K562 (cell line): ENCODE results near the gene SNTG2. TPM values are rescaled to one million over a fixed set of nuclear protein-coding genes. Genes with fewer than 3 reads are reported as not detected.

Experiments
- ATAC-seq: fragments of 200-7000 bp; cut with Tn5 transposase; 3 replicates; pipeline ENCODE4 v1.9.1; 2020; ENCODE audit warnings: moderate library complexity
- BruUV-seq: library from RNA; stranded (reverse); fragments of 400-500 nt; replicated peaks from 2 replicates; lab custom pipeline; 2021; lab: Mats Ljungman, UMichigan
- CTCF ChIA-PET: fragments of 300-600 bp; formaldehyde crosslinking; extraction: SDS; loops from one replicate; lab custom pipeline; 2021; ENCODE audit warnings: low intra/inter-chr PET ratio; lab: Yijun Ruan, JAX
- POLR2A ChIA-PET: fragments of 300-600, 350-650 bp; sonication (Branson Sonifier 250); formaldehyde crosslinking; extraction: SDS; loops from one replicate; lab custom pipeline; 2021; ENCODE audit warnings: antibody characterized with exemption, inconsistent platforms; lab: Yijun Ruan, JAX
- DNase-seq, 4 experiments: peaks; one replicate each; pipeline versions ENCODE4 v3.0.0 to v3.0.0-alpha.2; 2011 to 2018; ENCODE audit warnings: low spot score in 3 of 4, mixed read lengths in 3 of 4; ENCODE audit errors: extremely low read depth in 1 of 4
- FAIRE-seq: peaks from 2 replicates; lab custom pipeline; 2011; peaks lifted over from hg19 to GRCh38; lab: Jason Lieb, UNC
- H2AFZ ChIP-seq: 2 replicates; pipeline ENCODE4 v1.6.0; 2011; ENCODE audit warnings: low read depth, low read length, control low read depth, inconsistent platforms
- H3K27ac ChIP-seq: fragments of 200-600 bp; 3 replicates; pipeline ENCODE4 v1.8.0; 2011; ENCODE audit warnings: low read depth, mild to moderate bottlenecking, control low read depth, inconsistent platforms, low read length, moderate library complexity, mixed read lengths; ENCODE audit errors: extremely low read depth
- H3K27me3 ChIP-seq, 2 experiments: fragments of 300-600 bp in 1 of 2; 2 replicates in 1 of 2; 3 replicates in 1 of 2; pipeline versions ENCODE4 v1.6.0 to v1.8.0; 2011; ENCODE audit warnings: inconsistent platforms in 2 of 2, low read length in 2 of 2, mild to moderate bottlenecking in 1 of 2, mixed read lengths in 1 of 2, moderate library complexity in 1 of 2; ENCODE audit not compliant: control insufficient read depth in 2 of 2, insufficient read depth in 2 of 2
- H3K36me3 ChIP-seq: fragments of 300-600 bp; 3 replicates; pipeline ENCODE4 v1.8.0; 2011; ENCODE audit warnings: mild to moderate bottlenecking, low read length, inconsistent platforms; ENCODE audit not compliant: control insufficient read depth, insufficient read depth
- H3K4me1 ChIP-seq, 2 experiments: fragments of 200-600 bp in 1 of 2; replicated peaks in 1 of 2; 2 replicates in 1 of 2; 3 replicates in 1 of 2; pipeline versions ENCODE4 v1.5.1 to v1.8.0; 2011; ENCODE audit warnings: inconsistent platforms in 2 of 2, low read length in 2 of 2, mild to moderate bottlenecking in 1 of 2, mixed read lengths in 1 of 2, moderate library complexity in 1 of 2; ENCODE audit not compliant: control insufficient read depth in 2 of 2, insufficient read depth in 2 of 2
- H3K4me2 ChIP-seq: 2 replicates; pipeline ENCODE4 v1.6.1; 2011; ENCODE audit warnings: low read length, control low read depth, inconsistent platforms, mixed read lengths; ENCODE audit not compliant: insufficient read depth
- H3K4me3 ChIP-seq: fragments of 200-600 bp; sonication (generic), shearing (Covaris generic); 2 replicates; pipeline ENCODE4 v1.5.1; 2016; ENCODE audit warnings: control low read depth, inconsistent platforms
- H3K79me2 ChIP-seq: fragments of 200-600 bp; 3 replicates; pipeline ENCODE4 v1.8.0; 2011; ENCODE audit warnings: low read length, inconsistent platforms; ENCODE audit not compliant: control insufficient read depth, insufficient read depth
- H3K9ac ChIP-seq, 2 experiments: 2 replicates each; pipeline versions ENCODE4 v1.6.0 to v1.6.1; 2011; ENCODE audit warnings: low read depth in 2 of 2, low read length in 2 of 2, control low read depth in 1 of 2, inconsistent platforms in 1 of 2, mild to moderate bottlenecking in 1 of 2, mixed read lengths in 1 of 2; ENCODE audit not compliant: insufficient read depth in 1 of 2
- H3K9me1 ChIP-seq: one replicate; pipeline ENCODE4 v1.6.0; 2011; ENCODE audit warnings: inconsistent platforms, mild to moderate bottlenecking, low read length, moderate library complexity; ENCODE audit not compliant: control insufficient read depth, insufficient read depth
- H3K9me3 ChIP-seq: replicated peaks from 2 replicates; pipeline ENCODE4 v1.5.1; 2011; ENCODE audit warnings: low read depth, low read length, inconsistent platforms; ENCODE audit not compliant: control insufficient read depth, insufficient read depth
- H4K20me1 ChIP-seq: replicated peaks from 2 replicates; pipeline ENCODE4 v1.6.1; 2011; ENCODE audit warnings: low read length, inconsistent platforms, mixed read lengths; ENCODE audit not compliant: control insufficient read depth, insufficient read depth
- CBX5 ChIP-seq: IDR thresholded peaks from 2 replicates; pipeline ENCODE4 v1.6.1; 2014; ENCODE audit warnings: low read depth, borderline replicate concordance
- E2F5 ChIP-seq: sonication (generic); formaldehyde crosslinking; IDR thresholded peaks from 2 replicates; pipeline ENCODE4 v1.8.0; 2022; ENCODE audit warnings: mild to moderate bottlenecking, missing genetic modification reagents
- RBM14 ChIP-seq: fragments of 200-400 bp; formaldehyde crosslinking; IDR thresholded peaks from 2 replicates; pipeline ENCODE4 v1.6.1; 2018; ENCODE audit warnings: low read depth, mild to moderate bottlenecking, low read length, moderate library complexity, borderline replicate concordance; ENCODE audit not compliant: insufficient read depth
- SNRNP70 ChIP-seq: fragments of 200-400 bp; formaldehyde crosslinking; optimal IDR thresholded peaks from 2 replicates; pipeline ENCODE3; 2017; ENCODE audit warnings: low read depth, low read length
- SRF ChIP-seq, 2 experiments: fragments of 250-450, 450-650 bp in 1 of 2; sonication (Bioruptor Pico) in 1 of 2; sonication (generic) in 1 of 2; formaldehyde crosslinking; IDR thresholded peaks; 2 replicates each; pipeline versions ENCODE4 v1.5.0 to v1.5.1; 2020 to 2022; ENCODE audit warnings: mild to moderate bottlenecking in 1 of 2, missing genetic modification reagents in 1 of 2
- ZNF253 ChIP-seq: fragments of 250-450 bp; sonication (Bioruptor Pico); conservative IDR thresholded peaks from 2 replicates; pipeline ENCODE4 v1.6.1; 2021; ENCODE audit warnings: mild to moderate bottlenecking
- WGBS: fragments of 100-300 bp; shearing (Covaris generic); methylation state at CpG from one replicate; pipeline ENCODE4 v1.1.6; 2016; ENCODE audit warnings: low coverage, mixed read lengths; ENCODE audit not compliant: insufficient coverage; ENCODE audit errors: missing lambda C conversion rate; 5-methylcytosine and 5-hydroxymethylcytosine counted together
- in situ Hi-C: fragments of 300-500 bp; cut with MboI; formaldehyde crosslinking; loops from 4 replicates; pipeline ENCODE4 v1.15.0; 2018; ENCODE audit warnings: inconsistent platforms, mixed read lengths
- intact Hi-C: fragments of 100-400 bp; cut with micrococcal nuclease; formaldehyde crosslinking; loops from 2 replicates; pipeline ENCODE4 v1.14.2; 2022
- polyA plus RNA-seq, 8 experiments: library from polyadenylated mRNA; depleted of rRNA in 4 of 8; stranded (reverse) in 5 of 8; unstranded in 3 of 8; fragments of >200 nt; fragmentation: Nextera tagmentation in 2 of 8; fragmentation: Illumina TruSeq in 1 of 8; extraction: Ambion mirVana in 2 of 8; extraction: Trizol in 1 of 8; gene quantifications; 2 replicates each; pipeline versions ENCODE4 v1.2.1 to v1.2.3, GENCODE V29; 2011 to 2014; ENCODE audit warnings: inconsistent platforms in 1 of 8, missing spikeins in 1 of 8
- total RNA-seq, 7 experiments: library from RNA; depleted of rRNA in 6 of 7; stranded (reverse); fragments of >200 nt in 6 of 7; fragmentation: Illumina TruSeq in 2 of 7; extraction: Trizol in 2 of 7; gene quantifications; 2 replicates each; pipeline versions ENCODE4 v1.2.1 to v1.2.3, GENCODE V29; 2011 to 2021; ENCODE audit warnings: low replicate concordance in 1 of 7
- TF ChIP-seq, protein P1 (sequence below): fragments of 150-350 bp; IDR thresholded peaks from 2 replicates; pipeline ENCODE4 v1.6.1; 2014; ENCODE audit warnings: low read depth, mild to moderate bottlenecking, low read length, borderline replicate concordance

The SNTG2 gene
- total and polyA plus RNA-seq, 9 of the 15 experiments (the other 6 are each of a cell fraction or from before 2014, with no cell fraction given) = not detected

DNA sequence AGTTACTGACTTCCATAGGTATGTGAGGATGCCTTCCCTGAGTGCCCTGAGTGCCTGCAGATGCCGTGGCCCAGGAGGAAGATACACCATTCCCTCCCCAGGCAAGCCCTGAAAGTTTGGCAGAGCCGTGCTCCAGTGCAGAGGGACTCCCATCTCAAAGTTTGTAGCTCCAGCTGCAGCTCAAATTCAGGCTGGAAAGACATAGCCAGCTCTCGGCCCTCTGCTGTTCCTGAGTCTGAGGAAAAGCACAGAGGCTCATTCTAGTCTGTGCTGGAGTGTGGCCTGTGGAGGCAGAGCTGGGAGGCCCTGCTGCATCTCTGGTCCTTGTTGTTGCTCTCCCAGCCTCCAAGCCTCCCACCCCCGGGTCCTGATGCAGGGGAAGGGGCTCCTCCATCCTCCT is 446.7 kb downstream of the SNTG2 start:
- no peak overlapping the region for H3K9ac ChIP-seq
- in situ Hi-C loops = no loop called here
- ATAC-seq = no peak
- FAIRE-seq = no peak
- no peaks in the 10 kb centered on the region for H3K79me2 ChIP-seq
- no peaks in the 10 kb centered on the region for H3K4me1 ChIP-seq
- no peak overlapping the region for H3K4me2 ChIP-seq
- BruUV-seq = no TSS peak
- H3K4me3 ChIP-seq = no peak overlapping the region
- TF ChIP-seq E2F5 = no peak
- TF ChIP-seq SRF (CRISPR knock-in tag; IDR thresholded peaks at IDR 0.05) = no peak
- no peak for TF ChIP-seq SNRNP70
- no peak for TF ChIP-seq ZNF253 (CRISPR knock-in tag)
- TF ChIP-seq CBX5 = no peak
- TF ChIP-seq RBM14 = no peak
- TF ChIP-seq, protein P1, sequence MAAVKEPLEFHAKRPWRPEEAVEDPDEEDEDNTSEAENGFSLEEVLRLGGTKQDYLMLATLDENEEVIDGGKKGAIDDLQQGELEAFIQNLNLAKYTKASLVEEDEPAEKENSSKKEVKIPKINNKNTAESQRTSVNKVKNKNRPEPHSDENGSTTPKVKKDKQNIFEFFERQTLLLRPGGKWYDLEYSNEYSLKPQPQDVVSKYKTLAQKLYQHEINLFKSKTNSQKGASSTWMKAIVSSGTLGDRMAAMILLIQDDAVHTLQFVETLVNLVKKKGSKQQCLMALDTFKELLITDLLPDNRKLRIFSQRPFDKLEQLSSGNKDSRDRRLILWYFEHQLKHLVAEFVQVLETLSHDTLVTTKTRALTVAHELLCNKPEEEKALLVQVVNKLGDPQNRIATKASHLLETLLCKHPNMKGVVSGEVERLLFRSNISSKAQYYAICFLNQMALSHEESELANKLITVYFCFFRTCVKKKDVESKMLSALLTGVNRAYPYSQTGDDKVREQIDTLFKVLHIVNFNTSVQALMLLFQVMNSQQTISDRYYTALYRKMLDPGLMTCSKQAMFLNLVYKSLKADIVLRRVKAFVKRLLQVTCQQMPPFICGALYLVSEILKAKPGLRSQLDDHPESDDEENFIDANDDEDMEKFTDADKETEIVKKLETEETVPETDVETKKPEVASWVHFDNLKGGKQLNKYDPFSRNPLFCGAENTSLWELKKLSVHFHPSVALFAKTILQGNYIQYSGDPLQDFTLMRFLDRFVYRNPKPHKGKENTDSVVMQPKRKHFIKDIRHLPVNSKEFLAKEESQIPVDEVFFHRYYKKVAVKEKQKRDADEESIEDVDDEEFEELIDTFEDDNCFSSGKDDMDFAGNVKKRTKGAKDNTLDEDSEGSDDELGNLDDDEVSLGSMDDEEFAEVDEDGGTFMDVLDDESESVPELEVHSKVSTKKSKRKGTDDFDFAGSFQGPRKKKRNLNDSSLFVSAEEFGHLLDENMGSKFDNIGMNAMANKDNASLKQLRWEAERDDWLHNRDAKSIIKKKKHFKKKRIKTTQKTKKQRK = no peak
- no peak for DNase-seq
- 0% methylated on average over 4 of the region's 4 CpGs for WGBS
- H3K9me1 ChIP-seq = no peaks in the 10 kb centered on the region
- no peaks in the 10 kb centered on the region for H3K27me3 ChIP-seq
- no peak overlapping the region for H3K27ac ChIP-seq
- H3K9me3 ChIP-seq = no peaks in the 10 kb centered on the region
- POLR2A ChIA-PET = no interaction called here
- no peaks in the 10 kb centered on the region for H4K20me1 ChIP-seq
- CTCF ChIA-PET = no interaction called here
- no peaks in the 10 kb centered on the region for H3K36me3 ChIP-seq
- no peak overlapping the region for H2AFZ ChIP-seq
- intact Hi-C loops = no loop called here
